Activated naive CD4-positive, alpha-beta T cell treated with Interleukin-2 at 50 U/mL for 16 hours (primary cell): ENCODE data around the gene ING3.

Experiments
- DNase-seq: peaks from one replicate; pipeline ENCODE4 v3.0.0-alpha.2; 2020

Gene ING3

GRCh38 chr7:120950539-120951308, at the start of gene ING3:
Gene ING3 (plus strand): TSS chr7:120950777. CDS start chr7:120950897, 120 bp downstream.
- DNase-seq = peak; percentile 98

DNA sequence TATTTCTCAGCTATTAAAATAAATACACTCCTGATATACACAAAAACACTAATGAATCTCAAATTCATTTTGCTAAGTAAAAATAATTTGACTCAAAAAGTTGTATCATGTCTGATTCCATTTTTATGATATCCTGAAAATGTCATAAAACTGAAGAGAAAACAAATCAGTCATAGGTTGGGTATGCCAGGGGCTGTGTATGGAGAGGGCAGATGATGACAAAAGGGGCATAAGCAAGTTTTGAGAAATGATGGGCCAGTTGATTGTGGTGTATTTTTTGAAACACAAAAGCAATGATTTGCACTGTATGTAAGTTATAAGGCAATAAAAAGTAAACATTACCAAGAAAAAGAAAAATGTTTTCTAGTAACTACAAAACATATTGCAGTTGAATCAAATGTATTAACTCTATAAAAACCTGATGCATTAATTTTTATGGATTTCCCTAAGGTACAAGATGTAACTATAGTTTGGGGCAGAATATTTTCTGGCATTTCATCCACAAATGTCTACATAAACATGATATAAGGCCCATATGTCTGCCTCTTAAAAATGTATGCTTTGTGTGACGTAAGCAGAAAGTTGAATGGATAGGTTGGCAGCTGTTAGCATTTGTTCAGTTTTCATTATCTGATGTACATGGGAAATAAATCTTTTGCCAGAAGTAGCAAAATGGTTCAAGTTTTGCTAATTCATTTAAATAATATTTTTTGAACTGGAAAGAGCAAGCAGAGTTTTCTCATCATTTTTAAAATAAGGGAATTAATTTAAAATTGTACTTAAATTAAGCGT, 35.1 kb upstream of the ING3 start:
- no peak for DNase-seq

DNA sequence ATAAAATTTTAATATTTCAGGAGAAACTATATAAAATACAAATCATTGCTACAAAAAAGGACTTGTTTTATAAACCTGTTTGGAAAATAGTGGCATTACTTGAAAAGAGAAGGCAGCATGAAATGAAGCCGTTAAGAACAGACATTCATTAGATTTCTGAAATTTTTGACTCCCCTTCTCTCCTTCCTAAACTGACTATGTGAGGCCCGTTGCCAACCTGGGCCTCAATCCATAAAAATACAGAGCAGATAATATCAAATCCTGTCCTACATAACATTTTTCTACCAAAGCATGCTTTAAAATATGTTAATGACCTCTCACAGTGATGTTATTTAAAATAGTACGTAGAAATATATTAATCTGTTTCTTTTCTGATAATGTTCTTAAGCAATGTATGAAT, 34.5 kb upstream of the ING3 start:
- no peak for DNase-seq

GRCh38 chr7:120916538-120916937, 34.0 kb upstream of the ING3 start:
- no peak for DNase-seq

DNA sequence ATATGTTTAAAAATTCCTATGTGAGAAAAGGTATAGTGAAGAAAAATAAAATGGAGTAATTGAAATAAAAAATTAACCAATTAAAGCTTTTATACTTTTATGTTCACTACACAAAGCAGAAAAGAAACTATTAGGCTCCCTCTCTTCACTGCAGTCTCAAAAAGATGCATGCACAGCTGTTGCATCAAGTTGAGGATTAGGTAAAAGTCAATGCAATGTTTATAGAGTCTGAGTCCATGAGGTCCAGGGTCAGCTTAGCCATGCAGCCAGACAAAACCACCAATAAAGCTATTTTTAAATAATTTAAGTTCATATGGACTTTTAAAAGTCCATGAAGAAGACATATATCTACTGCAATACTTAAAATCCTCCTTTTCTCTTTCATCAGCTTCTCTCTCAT, 31.1 kb upstream of the ING3 start:
- DNase-seq = no peak

DNA sequence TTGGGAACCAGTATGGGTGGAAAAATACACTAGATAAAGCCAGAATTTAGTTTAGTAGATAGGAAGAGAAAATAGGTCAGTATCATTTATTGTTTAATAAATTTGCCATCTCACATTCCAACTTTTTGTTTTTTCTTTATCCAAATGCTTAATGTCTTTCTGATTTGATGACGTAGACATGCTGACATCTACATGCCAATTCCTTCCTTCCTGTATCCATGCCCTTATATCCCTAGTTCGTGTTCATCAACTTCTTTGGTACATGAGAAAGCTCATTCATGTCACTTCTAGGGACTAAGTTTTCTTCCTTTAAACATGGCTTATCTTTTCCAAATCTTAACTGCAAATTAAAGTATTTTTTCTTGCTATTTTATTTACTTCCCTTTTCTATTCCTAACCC, 30.5 kb upstream of the ING3 start:
- no peak for DNase-seq

- DNase-seq = no peak
Measured at GRCh38 chr7:120920591-120921274, 29.8 kb upstream of the ING3 start.

DNA sequence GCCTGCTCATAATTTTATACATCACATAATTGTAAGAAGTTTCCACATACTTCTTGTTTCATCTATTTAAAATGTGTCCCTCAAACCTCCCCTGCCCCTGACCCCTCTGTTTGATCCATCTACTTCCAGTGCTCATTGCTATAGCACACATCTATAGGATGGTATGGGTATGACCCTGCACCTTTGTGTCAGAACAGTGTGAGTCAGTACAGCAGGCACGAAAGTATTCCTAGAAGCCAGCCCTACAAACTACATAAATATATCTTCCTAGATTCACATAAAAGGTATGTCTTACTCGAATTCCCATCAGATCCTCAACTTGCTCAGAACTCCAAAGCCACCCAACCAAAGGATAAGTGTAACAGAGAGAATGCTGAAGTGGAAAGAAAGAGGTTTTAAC, 25.7 kb upstream of the ING3 start:
- DNase-seq = no peak

GRCh38 chr7:120925392-120925791, 25.2 kb upstream of the ING3 start:
- no peak for DNase-seq

DNA sequence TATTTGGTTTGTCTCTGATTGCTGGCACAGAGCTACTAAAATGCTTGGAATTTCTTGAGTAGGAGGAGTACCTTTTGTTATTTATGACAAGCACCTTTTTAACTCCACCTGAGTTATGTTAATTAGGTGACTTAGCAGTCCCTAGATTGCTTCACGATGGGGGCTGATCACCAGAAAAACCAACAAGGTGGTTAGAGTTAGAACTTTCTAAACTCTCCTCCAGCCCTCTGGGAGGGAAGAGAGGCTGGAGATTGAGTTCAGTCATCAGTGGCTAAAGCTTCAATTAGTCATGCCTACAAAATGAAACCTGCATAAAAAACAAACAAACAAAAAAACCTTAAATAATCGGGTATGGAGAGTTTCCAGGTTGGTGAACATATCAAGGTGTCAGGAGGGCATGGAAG, 23.6 kb upstream of the ING3 start:
- DNase-seq = no peak

DNA sequence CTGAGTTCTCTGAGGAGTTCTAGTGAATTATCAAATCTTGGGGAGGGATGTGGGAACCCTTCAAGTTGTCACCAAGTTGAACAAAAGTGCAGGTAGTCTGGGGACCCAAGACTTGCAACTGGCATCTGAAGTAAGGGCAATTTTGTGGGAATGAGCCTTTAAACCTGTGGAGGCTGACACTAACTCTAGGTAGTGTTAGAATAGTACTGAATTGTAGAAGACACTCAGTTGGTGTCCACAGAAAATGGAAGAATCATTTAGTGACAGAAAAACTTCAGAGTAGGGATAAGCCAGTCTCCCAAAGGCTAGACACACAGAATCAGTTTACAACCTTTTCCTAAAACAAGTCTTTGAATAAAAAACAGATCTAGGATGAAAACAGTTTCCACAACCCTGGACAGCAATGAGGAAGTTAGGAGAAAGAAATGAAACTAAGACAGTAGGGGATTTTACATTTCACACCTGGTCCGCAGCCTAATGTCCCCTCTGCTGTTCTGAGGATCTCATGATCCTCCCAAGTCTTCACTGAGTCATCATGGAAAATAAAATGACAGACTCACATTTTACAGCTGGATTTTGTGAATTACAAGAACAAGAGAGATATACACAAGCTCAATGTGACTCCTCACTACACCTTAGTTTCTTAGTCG, 23.0 kb upstream of the ING3 start:
- no peak for DNase-seq

DNA sequence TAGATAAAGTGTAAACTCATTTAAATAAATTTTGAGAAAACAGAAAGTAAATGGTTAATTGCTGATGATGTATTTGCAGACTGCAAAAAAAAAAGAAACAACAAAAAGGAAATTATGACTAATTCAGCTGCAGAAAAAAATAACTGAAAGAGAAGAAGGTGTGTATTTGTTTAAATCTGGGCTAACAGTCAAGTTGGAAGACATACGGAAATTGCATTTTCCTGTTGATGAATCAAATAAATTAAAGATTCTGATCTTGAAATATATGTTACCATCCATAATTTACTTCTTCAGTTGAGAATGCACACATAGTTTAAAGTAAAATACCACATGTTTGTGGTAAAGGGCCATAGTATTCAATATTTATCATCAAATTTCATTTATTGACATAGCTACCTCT, 19.3 kb upstream of the ING3 start:
- no peak for DNase-seq

DNA sequence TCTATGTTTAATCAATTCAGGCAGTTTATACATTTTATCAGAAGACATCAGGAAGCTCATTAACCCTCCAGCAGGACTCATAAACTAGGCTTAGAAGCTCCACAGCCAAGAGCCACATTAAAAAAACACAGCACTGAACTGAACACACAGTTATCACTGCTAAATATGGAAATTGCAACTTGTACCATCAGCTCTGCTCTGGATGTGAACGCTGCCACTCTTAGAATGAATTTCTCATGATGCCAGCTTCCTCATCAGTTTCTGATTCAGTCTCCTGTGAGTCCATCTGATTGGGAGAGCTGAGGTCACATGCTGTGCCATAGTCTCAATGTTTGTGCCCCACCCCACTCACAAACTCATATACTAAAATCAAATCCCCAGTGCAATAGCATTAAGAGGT, 17.1 kb upstream of the ING3 start:
- no peak for DNase-seq

- DNase-seq = no peak
Measured at GRCh38 chr7:120939345-120939744, 11.2 kb upstream of the ING3 start.

GRCh38 chr7:120941064-120941463, 9.5 kb upstream of the ING3 start:
- DNase-seq = no peak

GRCh38 chr7:120941856-120942255, 8.7 kb upstream of the ING3 start:
- no peak for DNase-seq

DNA sequence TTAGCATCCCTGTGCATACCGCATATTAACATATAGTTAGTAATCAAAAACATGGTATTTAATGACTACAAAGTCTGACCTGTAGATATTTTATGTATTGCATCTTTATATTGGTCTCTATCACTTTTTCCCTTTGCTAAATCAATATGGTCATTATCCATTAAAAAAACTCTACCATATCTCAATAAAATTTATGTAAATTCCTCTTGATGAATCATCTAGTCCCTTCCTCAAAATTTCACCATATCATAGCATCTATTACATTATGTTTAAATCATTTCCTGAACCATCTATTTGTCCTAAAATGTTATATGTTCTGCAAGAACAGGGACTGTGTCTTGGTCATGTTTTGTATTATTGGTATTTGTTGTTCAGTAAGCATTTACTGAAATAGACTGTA, 7.7 kb upstream of the ING3 start:
- DNase-seq = no peak

- DNase-seq = no peak
Measured at GRCh38 chr7:120944826-120945562, 5.6 kb upstream of the ING3 start.

DNA sequence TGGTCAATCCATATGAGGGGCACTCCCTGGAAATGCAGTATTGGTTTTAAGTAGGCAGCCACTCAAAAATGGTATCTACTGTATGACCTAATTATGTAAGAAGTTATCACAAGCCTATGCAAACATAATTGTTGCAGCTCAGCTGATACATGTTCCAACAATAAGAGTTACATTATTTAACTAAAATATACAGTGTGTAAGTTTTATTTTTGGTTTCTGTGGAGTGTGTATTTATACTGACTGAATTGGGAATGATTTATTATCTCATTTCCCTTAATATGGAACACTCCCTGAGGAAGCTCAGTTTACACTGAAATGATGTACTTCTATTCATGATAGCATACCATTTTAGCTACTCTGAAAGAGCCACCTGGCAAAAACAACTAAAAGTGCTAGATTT, 2.6 kb upstream of the ING3 start:
- DNase-seq = no peak

DNA sequence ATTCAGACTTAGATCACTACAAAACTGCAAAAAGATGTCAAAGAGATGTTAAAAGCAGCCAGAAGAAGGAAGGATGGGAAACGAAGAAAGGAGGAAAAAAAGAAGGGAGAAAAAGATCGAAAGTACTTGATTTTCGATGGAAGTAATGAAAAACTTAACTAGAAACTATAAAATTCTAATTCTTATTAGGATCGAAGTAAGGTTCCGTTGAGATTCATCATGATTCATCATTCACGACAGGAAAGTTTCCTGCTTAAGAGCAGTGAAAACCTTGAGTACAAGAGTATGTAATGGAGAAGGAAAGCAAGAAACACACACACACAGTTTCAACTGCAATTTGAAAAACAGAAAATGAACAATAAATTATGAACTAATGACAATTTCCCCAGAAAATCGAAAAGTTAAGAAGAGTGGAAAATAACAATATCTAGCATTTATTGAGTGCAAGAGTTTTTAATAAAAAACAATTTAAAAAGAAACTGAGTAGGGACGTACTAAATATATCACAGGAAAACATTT, 1.1 kb upstream of the ING3 start:
- no peak for DNase-seq

DNA sequence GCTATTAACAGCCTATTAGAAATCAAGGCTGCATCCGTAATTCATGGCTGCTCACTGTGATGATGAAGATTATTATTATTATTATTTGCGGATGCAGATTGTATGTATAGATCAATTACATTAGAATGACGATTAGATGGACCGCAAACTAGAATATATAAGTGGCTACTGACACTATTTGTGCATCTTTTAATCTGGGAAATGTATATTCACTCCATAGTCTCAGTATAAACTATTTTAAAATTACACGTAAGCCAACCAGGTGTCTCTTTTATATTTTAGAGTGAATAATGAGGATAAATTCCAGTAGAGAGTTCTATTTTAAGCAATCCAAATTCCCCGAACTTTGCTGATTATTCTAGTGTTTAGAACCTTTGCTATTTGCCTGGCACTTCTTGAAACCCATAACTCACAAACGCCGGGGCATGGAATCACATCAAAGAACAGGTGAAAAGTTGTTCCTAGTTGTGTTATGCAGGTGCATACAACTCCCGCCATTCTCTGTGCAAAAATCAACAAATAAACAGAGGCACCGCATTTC, 509 bp upstream of the ING3 start:
- DNase-seq = no peak

- DNase-seq = no peak
Measured at GRCh38 chr7:120951309-120951699, 727 bp downstream of the ING3 start.
